Erythroblast (primary cell): ENCODE measurements around the gene MXRA7.

Source experiments
- GATA1 ChIP-seq: IDR thresholded peaks from 2 replicates; pipeline ENCODE4 v1.6.1; 2011; ENCODE audit warnings: low read depth, mild to moderate bottlenecking, control low read depth, low read length, moderate library complexity
- POLR2A ChIP-seq: IDR thresholded peaks from 2 replicates; pipeline ENCODE4 v1.6.1; 2011; ENCODE audit warnings: mild to moderate bottlenecking, low read length

DNA sequence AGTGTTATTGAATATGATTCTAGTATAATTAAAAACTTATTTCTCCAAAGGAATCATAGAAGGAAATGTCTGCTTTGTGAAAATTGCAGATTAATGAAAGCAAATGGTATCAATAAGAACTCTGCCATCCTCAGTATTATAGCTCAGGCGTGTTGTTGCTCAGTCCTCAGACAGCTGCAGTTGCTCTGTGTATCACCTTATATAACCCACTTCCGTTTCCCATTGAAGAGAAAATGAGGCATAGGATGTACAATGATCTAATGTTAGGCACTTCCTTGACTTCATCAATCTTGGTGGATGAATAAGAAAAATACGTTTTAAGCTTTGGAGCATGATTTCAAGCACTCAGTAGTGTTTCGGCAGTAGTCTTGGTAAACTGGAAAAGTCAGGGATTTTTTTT is 41.2 kb upstream of the MXRA7 start:
- TF ChIP-seq POLR2A (no peak), GATA1 (no peak)
